GM23338 (cell line): Measurements from ENCODE around the gene FNDC3B. TPM values are rescaled to one million over a fixed set of nuclear protein-coding genes. Genes with fewer than 3 reads are reported as not detected.
A peak's percentile ranks its signal among the peaks of the same experiment; 100 is the strongest.

Experiments
- ATAC-seq: fragments of 200-7000 bp; cut with Tn5 transposase; 3 replicates; pipeline ENCODE4 v1.9.1; 2020
- DNase-seq: peaks from one replicate; pipeline ENCODE4 v3.0.0-alpha.2; 2015; ENCODE audit warnings: low spot score
- H2AFZ ChIP-seq: fragments of 200-600 bp; sonication (generic); 2 replicates; pipeline ENCODE4 v1.8.0; 2016; ENCODE audit warnings: antibody characterized with exemption, mild to moderate bottlenecking, moderate library complexity
- H3F3A ChIP-seq: fragments of 200-600 bp; sonication (generic); replicated peaks from 2 replicates; pipeline ENCODE4 v1.8.0; 2017; ENCODE audit warnings: antibody characterized with exemption, mixed run types, low read depth
- H3K27ac ChIP-seq: fragments of 200-600 bp; sonication (generic); 2 replicates; pipeline ENCODE4 v1.6.1; 2016; ENCODE audit warnings: low read depth
- H3K27me3 ChIP-seq: fragments of 200-600 bp; sonication (generic); 2 replicates; pipeline ENCODE4 v1.8.0; 2016; ENCODE audit warnings: mild to moderate bottlenecking, mixed run types, moderate library complexity; ENCODE audit not compliant: insufficient read depth
- H3K36me3 ChIP-seq: fragments of 200-600 bp; sonication (generic); 2 replicates; pipeline ENCODE4 v1.8.0; 2016; ENCODE audit warnings: mild to moderate bottlenecking; ENCODE audit not compliant: insufficient read depth
- H3K4me1 ChIP-seq: fragments of 200-600 bp; sonication (generic); 2 replicates; pipeline ENCODE4 v1.8.0; 2016; ENCODE audit warnings: mild to moderate bottlenecking, moderate library complexity; ENCODE audit not compliant: insufficient read depth
- H3K4me2 ChIP-seq: fragments of 200-600 bp; sonication (generic); 2 replicates; pipeline ENCODE4 v1.7.1; 2017; ENCODE audit warnings: mixed run types
- H3K4me3 ChIP-seq: fragments of 200-600 bp; sonication (generic); 2 replicates; pipeline ENCODE4 v1.6.1; 2016; ENCODE audit warnings: mixed run types
- H3K79me2 ChIP-seq: fragments of 200-600 bp; sonication (generic); replicated peaks from 2 replicates; pipeline ENCODE4 v1.8.0; 2017; ENCODE audit warnings: mild to moderate bottlenecking; ENCODE audit not compliant: insufficient read depth
- H3K9me2 ChIP-seq: fragments of 200-600 bp; sonication (generic); 2 replicates; pipeline ENCODE4 v1.8.0; 2017; ENCODE audit not compliant: insufficient read depth
- H4K20me1 ChIP-seq: fragments of 200-600 bp; sonication (generic); replicated peaks from 2 replicates; pipeline ENCODE4 v1.8.0; 2017; ENCODE audit warnings: mild to moderate bottlenecking; ENCODE audit not compliant: insufficient read depth
- H3K27ac Mint-ChIP-seq: 2 replicates; pipeline ENCODE4 v1.8.0; 2020; ENCODE audit warnings: inconsistent platforms, mild to moderate bottlenecking, moderate library complexity, mixed read lengths
- H3K27me3 Mint-ChIP-seq: 3 replicates; pipeline ENCODE4 v1.8.0; 2022; ENCODE audit warnings: low read depth, mild to moderate bottlenecking, moderate library complexity, mixed read lengths, inconsistent platforms; ENCODE audit not compliant: insufficient read depth, poor library complexity
- H3K36me3 Mint-ChIP-seq: 3 replicates; pipeline ENCODE4 v1.8.0; 2021; ENCODE audit warnings: low read depth, mild to moderate bottlenecking, inconsistent platforms, moderate library complexity, mixed read lengths
- H3K4me1 Mint-ChIP-seq: 3 replicates; pipeline ENCODE4 v1.8.0; 2020; ENCODE audit warnings: mild to moderate bottlenecking, inconsistent platforms, mixed read lengths
- H3K4me3 Mint-ChIP-seq: 3 replicates; pipeline ENCODE4 v1.8.0; 2021; ENCODE audit warnings: moderate library complexity, mild to moderate bottlenecking, inconsistent platforms, mixed read lengths
- H3K9me3 Mint-ChIP-seq: 3 replicates; pipeline ENCODE4 v1.8.0; 2020; ENCODE audit warnings: moderate library complexity, mild to moderate bottlenecking, inconsistent platforms, mixed read lengths
- CREB1 ChIP-seq: fragments of 250-450 bp; sonication (Bioruptor Pico); IDR thresholded peaks from 2 replicates; pipeline ENCODE4 v1.5.0; 2020; ENCODE audit warnings: low read depth, mild to moderate bottlenecking, moderate library complexity
- CTCF ChIP-seq, 2 experiments: fragments of 200-600 bp in 1 of 2; sonication (generic) in 1 of 2; conservative IDR thresholded peaks; 2 replicates each; pipeline versions ENCODE4 v1.5.1 to v1.6.1; 2016 to 2017; ENCODE audit warnings: antibody characterized with exemption in 2 of 2, low read depth in 2 of 2, mild to moderate bottlenecking in 2 of 2, moderate library complexity in 1 of 2
- ETS1 ChIP-seq: IDR thresholded peaks from 2 replicates; pipeline ENCODE4 v1.6.1; 2016; ENCODE audit warnings: antibody characterized with exemption
- EZH2 ChIP-seq: fragments of 200-600 bp; sonication (generic); IDR thresholded peaks from one replicate; pipeline ENCODE4 v1.8.0; 2017; ENCODE audit warnings: antibody characterized with exemption, mild to moderate bottlenecking, low read depth; ENCODE audit not compliant: unreplicated experiment
- EZH2phosphoT487 ChIP-seq: fragments of 200-600 bp; sonication (generic); IDR thresholded peaks from one replicate; pipeline ENCODE4 v1.8.1; 2018; ENCODE audit warnings: antibody characterized with exemption; ENCODE audit not compliant: unreplicated experiment
- JUNB ChIP-seq: IDR thresholded peaks from one replicate; pipeline ENCODE4 v1.6.1; 2016; ENCODE audit warnings: antibody characterized with exemption; ENCODE audit not compliant: unreplicated experiment
- NANOG ChIP-seq: IDR thresholded peaks from 2 replicates; pipeline ENCODE4 v1.6.1; 2016; ENCODE audit warnings: antibody characterized with exemption, borderline replicate concordance
- POLR2AphosphoS5 ChIP-seq: IDR thresholded peaks from 2 replicates; pipeline ENCODE4 v1.6.1; 2016; ENCODE audit warnings: antibody characterized with exemption, low read depth
- REST ChIP-seq: IDR thresholded peaks from one replicate; pipeline ENCODE4 v1.6.1; 2018; ENCODE audit warnings: antibody characterized with exemption; ENCODE audit not compliant: unreplicated experiment
- STAT1 ChIP-seq: IDR thresholded peaks from one replicate; pipeline ENCODE4 v1.6.1; 2016; ENCODE audit warnings: antibody characterized with exemption; ENCODE audit not compliant: unreplicated experiment
- ZNF114 ChIP-seq: fragments of 250-450 bp; sonication (Bioruptor Pico); IDR thresholded peaks from 2 replicates; pipeline ENCODE4 v1.5.0; 2020; ENCODE audit warnings: mild to moderate bottlenecking, moderate library complexity
- ZNF331 ChIP-seq: fragments of 250-450 bp; sonication (Bioruptor Pico); IDR thresholded peaks from 2 replicates; pipeline ENCODE4 v1.5.0; 2020; ENCODE audit warnings: low read depth, mild to moderate bottlenecking, moderate library complexity
- ZNF462 ChIP-seq: fragments of 250-450 bp; sonication (Bioruptor Pico); IDR thresholded peaks from 2 replicates; pipeline ENCODE4 v1.5.0; 2020; ENCODE audit warnings: mild to moderate bottlenecking, moderate library complexity
- polyA plus RNA-seq: library from polyadenylated mRNA; unstranded; fragments of >200 nt; fragmentation: Nextera tagmentation; extraction: Ambion mirVana; gene quantifications from 2 replicates; pipeline ENCODE4 v1.2.1, GENCODE V29; 2016
- total RNA-seq: library from RNA; depleted of rRNA; stranded (reverse); fragments of >200 nt; shearing (Covaris generic); gene quantifications from 2 replicates; pipeline ENCODE4 v1.2.3, GENCODE V29; 2014

Gene FNDC3B
- total and polyA plus RNA-seq, 2 experiments from 2014 or later, result 19.1 to 55.4 TPM

- Histone ChIP-seq H3K27ac (0 out of 2 replicates have a peak overlapping the region, but pooled peaks have one; percentile 60), H3K4me3 (no peak overlapping the region), H2AFZ (no peak overlapping the region), H4K20me1 (no peaks in the 10 kb centered on the region), H3K36me3 (no peaks in the 10 kb centered on the region), H3K27me3 (no peaks in the 10 kb centered on the region), H3K79me2 (peaks cover 73% of the 10 kb centered on the region), H3K4me2 (no peak overlapping the region), H3F3A (no peaks in the 10 kb centered on the region), H3K9me2 (no peaks in the 10 kb centered on the region), H3K4me1 (peaks cover 63% of the 10 kb centered on the region)
- DNase-seq (no peak), ATAC-seq (no peak)
- H3K4me3 Mint-ChIP-seq, result no peak overlapping the region
- 0 out of 2 replicates have a peak overlapping the region, but pooled peaks have one; percentile 16 for H3K27ac Mint-ChIP-seq
- no peaks in the 10 kb centered on the region for H3K27me3 Mint-ChIP-seq
- peaks cover 55% of the 10 kb centered on the region for H3K4me1 Mint-ChIP-seq
- TF ChIP-seq STAT1, result no peak
- no peak for TF ChIP-seq ZNF331 (CRISPR knock-in tag)
- no peak for TF ChIP-seq ZNF462 (CRISPR knock-in tag)
- no peak for TF ChIP-seq EZH2phosphoT487
- no peak for TF ChIP-seq ETS1
- TF ChIP-seq REST, result no peak
- TF ChIP-seq CTCF (conservative IDR thresholded peaks at IDR 0.05; ENCODE audit: low read depth in 2 of 2), result no peak
- TF ChIP-seq JUNB, result no peak
- TF ChIP-seq ZNF114 (CRISPR knock-in tag), result no peak
- no peak for TF ChIP-seq CREB1 (CRISPR knock-in tag)
- TF ChIP-seq POLR2AphosphoS5, result no peak
- no peak for TF ChIP-seq NANOG
- TF ChIP-seq EZH2, result no peak
- peaks cover 25% of the 10 kb centered on the region for H3K36me3 Mint-ChIP-seq
- no peaks in the 10 kb centered on the region for H3K9me3 Mint-ChIP-seq
Measured at GRCh38 chr3:172130717-172131050, 91.3 kb downstream of the FNDC3B start.
